OCI-M2 (cell line): ENCODE data around the gene LYPD1.

ENCODE experiments used
- DNase-seq: peaks from one replicate; lab custom pipeline; 2025; ENCODE audit not compliant: unreplicated experiment; lab: John Stamatoyannopoulos, UW

LYPD1 gene

GRCh38 chr2:132599556-132599955 lies 70.4 kb downstream of the LYPD1 start:
- no peak for DNase-seq

DNA sequence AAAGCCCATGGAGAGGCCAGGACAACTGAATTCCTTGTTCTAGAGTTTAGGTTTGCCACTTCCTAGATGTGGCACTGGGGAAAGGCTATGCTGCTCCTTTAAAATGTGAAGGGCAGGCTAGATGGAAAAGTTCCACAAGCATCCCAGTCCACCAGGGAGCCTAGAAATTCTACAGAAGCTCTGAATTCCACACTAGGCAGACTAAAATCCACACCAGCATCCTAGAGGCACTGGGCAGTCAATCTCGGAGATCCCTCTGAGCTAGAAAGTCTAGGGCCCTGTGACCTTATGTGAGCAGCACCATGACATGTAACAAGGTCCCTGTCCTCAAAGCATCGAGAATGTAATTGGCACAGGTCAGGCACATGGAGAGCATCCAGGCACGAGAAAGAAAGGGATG lies 71.5 kb downstream of the LYPD1 start:
- DNase-seq, result no peak

DNA sequence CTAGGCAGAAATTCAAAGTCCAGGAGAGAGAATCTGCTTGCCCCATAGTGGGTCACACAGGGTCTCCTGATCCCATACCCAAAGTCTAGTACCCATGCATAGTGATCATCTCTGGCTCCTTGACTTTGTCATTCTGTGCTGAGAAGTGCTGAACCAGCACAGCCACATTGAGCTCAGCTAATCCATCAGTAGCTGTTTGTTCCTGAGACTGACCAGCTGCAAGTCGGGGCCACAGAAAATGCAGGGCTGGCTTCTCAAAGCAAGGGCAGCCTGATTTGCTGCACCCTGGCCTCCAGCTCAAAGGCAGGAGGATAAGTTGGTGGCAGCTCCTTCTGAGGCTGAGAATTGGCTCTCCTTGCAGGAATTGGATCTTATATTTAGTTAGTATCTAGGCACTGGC lies 72.2 kb downstream of the LYPD1 start:
- DNase-seq, result no peak

DNA sequence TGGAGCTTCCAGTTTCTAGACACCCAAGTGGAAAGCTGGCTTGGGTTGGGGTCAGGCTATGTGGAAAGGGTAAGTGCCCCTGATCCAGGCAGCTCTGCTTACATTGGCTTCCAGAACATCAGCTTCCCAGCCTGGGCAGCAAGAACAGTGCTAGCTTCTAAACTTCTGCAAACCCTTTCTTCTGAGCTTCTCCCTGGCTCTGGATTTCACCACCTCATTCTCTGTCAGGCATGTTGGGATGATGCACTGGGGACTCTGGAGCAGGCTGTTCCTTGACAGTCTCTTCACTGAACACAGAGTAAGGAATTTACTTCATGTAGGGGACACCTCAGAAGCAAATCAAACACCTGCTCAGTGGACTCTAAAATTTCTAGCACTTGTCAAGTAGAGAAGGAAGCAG lies 72.8 kb downstream of the LYPD1 start:
- no peak for DNase-seq

GRCh38 chr2:132595693-132596092 lies 74.3 kb downstream of the LYPD1 start:
- no peak for DNase-seq

DNA sequence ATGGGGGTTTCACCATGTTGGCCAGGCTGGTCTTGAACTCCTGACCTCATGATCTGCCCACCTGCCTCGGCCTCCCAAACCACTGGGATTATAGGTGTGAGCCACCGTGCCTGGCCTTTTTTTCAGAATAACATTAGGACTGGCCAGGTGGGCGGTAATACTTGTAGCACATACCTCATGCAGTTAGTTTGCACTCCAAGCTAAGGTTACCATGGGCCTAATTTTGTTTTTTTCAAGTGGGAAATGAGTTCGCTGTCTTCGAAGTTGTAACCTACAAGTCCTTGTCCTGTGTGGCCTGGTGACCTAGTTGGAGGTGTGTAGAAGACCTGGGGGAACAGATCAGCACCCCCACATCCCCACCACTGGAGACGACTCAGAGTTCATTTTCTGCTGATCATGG lies 74.8 kb downstream of the LYPD1 start:
- no peak for DNase-seq
